K562 (cell line): Measurements from ENCODE around the gene SMC4. TPM values are rescaled to one million over a fixed set of nuclear protein-coding genes. Genes with fewer than 3 reads are reported as not detected.

Experiments
- C11orf30 ChIP-seq: fragments of 450-650 bp; IDR thresholded peaks from 2 replicates; pipeline ENCODE4 v1.6.1; 2016; ENCODE audit warnings: low read depth, mild to moderate bottlenecking
- E2F6 ChIP-seq, 2 experiments: IDR thresholded peaks; 2 replicates each; pipeline ENCODE4 v1.6.1; 2011; ENCODE audit warnings: borderline replicate concordance in 1 of 2, control low read depth in 1 of 2, low read depth in 1 of 2, low read length in 1 of 2, mild to moderate bottlenecking in 1 of 2, mixed read lengths in 1 of 2, moderate library complexity in 1 of 2; ENCODE audit not compliant: insufficient read depth in 1 of 2, insufficient read length in 1 of 2, poor library complexity in 1 of 2, severe bottlenecking in 1 of 2; ENCODE audit errors: extremely low read depth in 1 of 2
- ETV5 ChIP-seq: sonication (generic); formaldehyde crosslinking; IDR thresholded peaks from 2 replicates; pipeline ENCODE4 v1.4.0; 2020; ENCODE audit warnings: low read depth, mild to moderate bottlenecking, missing genetic modification reagents
- IFI16 ChIP-seq: fragments of 250-450 bp; sonication (Bioruptor Pico); IDR thresholded peaks from 2 replicates; pipeline ENCODE4 v2.1.2; 2022; ENCODE audit warnings: mild to moderate bottlenecking, inconsistent platforms
- LCOR ChIP-seq: sonication (generic); formaldehyde crosslinking; IDR thresholded peaks from 2 replicates; pipeline ENCODE4 v1.8.0; 2022; ENCODE audit warnings: mild to moderate bottlenecking, missing genetic modification reagents
- NR1H2 ChIP-seq: sonication (generic); formaldehyde crosslinking; IDR thresholded peaks from 2 replicates; pipeline ENCODE4 v1.4.0; 2020; ENCODE audit warnings: mild to moderate bottlenecking, missing genetic modification reagents
- PRMT5 ChIP-seq: sonication (generic); formaldehyde crosslinking; IDR thresholded peaks from 2 replicates; pipeline ENCODE4 v1.5.0; 2020; ENCODE audit warnings: missing genetic modification reagents
- TCFL5 ChIP-seq: fragments of 250-450 bp; sonication (Bioruptor Pico); conservative IDR thresholded peaks from 2 replicates; pipeline ENCODE4 v1.6.1; 2021; ENCODE audit warnings: mild to moderate bottlenecking, moderate library complexity, matching md5 sums
- VEZF1 ChIP-seq: fragments of 200-800 bp; sonication (Bioruptor generic); IDR thresholded peaks from 2 replicates; pipeline ENCODE4 v1.6.1; 2017; ENCODE audit warnings: missing genetic modification characterization, missing compliant biosample characterization
- ZNF253 ChIP-seq: fragments of 250-450 bp; sonication (Bioruptor Pico); conservative IDR thresholded peaks from 2 replicates; pipeline ENCODE4 v1.6.1; 2021; ENCODE audit warnings: mild to moderate bottlenecking
- ZNF347 ChIP-seq: fragments of 450-650 bp; formaldehyde crosslinking; IDR thresholded peaks from 2 replicates; pipeline ENCODE4 v1.4.0; 2020; ENCODE audit warnings: low read depth, mild to moderate bottlenecking, moderate library complexity
- ZNF764 ChIP-seq: fragments of 250-450 bp; sonication (Bioruptor Pico); IDR thresholded peaks from 2 replicates; pipeline ENCODE4 v1.4.0; 2020; ENCODE audit warnings: low read depth, mild to moderate bottlenecking, moderate library complexity
- polyA plus RNA-seq, 8 experiments: library from polyadenylated mRNA; depleted of rRNA in 4 of 8; stranded (reverse) in 5 of 8; unstranded in 3 of 8; fragments of >200 nt; fragmentation: Nextera tagmentation in 2 of 8; fragmentation: Illumina TruSeq in 1 of 8; extraction: Ambion mirVana in 2 of 8; extraction: Trizol in 1 of 8; gene quantifications; 2 replicates each; pipeline versions ENCODE4 v1.2.1 to v1.2.3, GENCODE V29; 2011 to 2014; ENCODE audit warnings: inconsistent platforms in 1 of 8, missing spikeins in 1 of 8
- total RNA-seq, 7 experiments: library from RNA; depleted of rRNA in 6 of 7; stranded (reverse); fragments of >200 nt in 6 of 7; fragmentation: Illumina TruSeq in 2 of 7; extraction: Trizol in 2 of 7; gene quantifications; 2 replicates each; pipeline versions ENCODE4 v1.2.1 to v1.2.3, GENCODE V29; 2011 to 2021; ENCODE audit warnings: low replicate concordance in 1 of 7
- TF ChIP-seq, protein P1 (sequence below): fragments of 250-450 bp; sonication (Bioruptor Pico); IDR thresholded peaks from 2 replicates; pipeline ENCODE4 v1.4.0; 2020
- TF ChIP-seq, protein P2 (sequence below): sonication (generic); formaldehyde crosslinking; IDR thresholded peaks from 2 replicates; pipeline ENCODE4 v1.5.0; 2020; ENCODE audit warnings: missing genetic modification reagents

SMC4 gene
- total and polyA plus RNA-seq, 9 of the 15 experiments (the other 6 are each of a cell fraction or from before 2014, with no cell fraction given), result 87.9 to 347 (median 176) TPM

DNA sequence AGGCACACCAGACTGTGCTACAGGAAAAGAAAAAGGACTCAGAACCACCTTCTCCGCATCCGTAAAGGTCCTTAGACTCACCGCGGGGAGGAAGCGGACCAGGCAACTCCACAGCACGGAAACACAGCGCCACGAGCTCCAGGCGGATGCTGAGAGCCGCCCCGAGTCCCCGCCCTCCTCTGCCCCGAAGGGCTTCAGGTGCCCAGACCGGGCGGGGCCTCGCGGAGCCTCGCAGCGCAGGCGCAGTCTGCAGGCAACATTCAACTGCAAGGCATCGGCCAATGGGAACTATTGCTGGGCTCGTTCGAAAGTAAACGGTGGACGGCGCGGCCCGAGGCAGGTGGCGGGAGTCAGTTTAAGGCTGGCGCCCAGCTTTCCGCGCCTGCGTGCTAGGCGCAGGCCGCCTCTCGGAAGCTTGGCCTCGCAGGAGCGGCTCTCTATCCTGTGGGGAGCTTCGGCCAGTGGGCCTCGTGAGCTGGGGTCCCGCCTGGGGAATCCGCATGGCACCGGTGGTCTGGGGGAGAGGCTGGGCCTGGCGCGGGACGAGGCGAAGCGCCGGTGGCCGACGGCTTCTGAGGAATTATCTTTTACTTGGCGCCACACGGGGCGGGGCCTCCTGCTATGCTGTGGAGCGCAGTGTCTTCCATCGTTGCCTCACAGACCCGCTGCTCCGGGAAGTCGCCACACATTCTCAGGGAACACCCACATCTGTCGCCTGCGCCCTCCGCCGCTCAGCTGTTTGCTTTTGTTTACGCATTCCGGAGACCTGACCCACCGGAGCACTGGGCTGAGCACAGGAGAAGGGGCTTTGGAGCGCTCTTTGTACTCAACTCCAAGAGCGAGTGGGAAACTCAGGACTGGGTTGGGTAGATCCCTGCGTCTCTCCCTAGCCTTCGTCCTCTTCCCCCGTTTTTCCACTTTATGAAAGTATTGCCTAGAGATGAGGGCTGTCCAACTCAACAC is 50.5 kb downstream of the SMC4 start, which contains the start of gene TRIM59 (continued):
- peak; percentile 76 for TF ChIP-seq VEZF1 (CRISPR knock-in tag)
- TF ChIP-seq NR1H2, result no peak
- TF ChIP-seq ZNF253 (CRISPR knock-in tag), result no peak
- TF ChIP-seq LCOR (CRISPR knock-in tag), result peak; percentile 100
- no peak for TF ChIP-seq ZNF347
- TF ChIP-seq, protein P1, sequence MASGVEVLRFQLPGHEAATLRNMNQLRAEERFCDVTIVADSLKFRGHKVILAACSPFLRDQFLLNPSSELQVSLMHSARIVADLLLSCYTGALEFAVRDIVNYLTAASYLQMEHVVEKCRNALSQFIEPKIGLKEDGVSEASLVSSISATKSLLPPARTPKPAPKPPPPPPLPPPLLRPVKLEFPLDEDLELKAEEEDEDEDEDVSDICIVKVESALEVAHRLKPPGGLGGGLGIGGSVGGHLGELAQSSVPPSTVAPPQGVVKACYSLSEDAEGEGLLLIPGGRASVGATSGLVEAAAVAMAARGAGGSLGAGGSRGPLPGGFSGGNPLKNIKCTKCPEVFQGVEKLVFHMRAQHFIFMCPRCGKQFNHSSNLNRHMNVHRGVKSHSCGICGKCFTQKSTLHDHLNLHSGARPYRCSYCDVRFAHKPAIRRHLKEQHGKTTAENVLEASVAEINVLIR (CRISPR knock-in tag), result 0 out of 2 replicates have a peak, but pooled peaks have one; percentile 5
- TF ChIP-seq PRMT5 (CRISPR knock-in tag), result no peak
- no peak for TF ChIP-seq ZNF764 (CRISPR knock-in tag)
- no peak for TF ChIP-seq TCFL5
- TF ChIP-seq, protein P2, sequence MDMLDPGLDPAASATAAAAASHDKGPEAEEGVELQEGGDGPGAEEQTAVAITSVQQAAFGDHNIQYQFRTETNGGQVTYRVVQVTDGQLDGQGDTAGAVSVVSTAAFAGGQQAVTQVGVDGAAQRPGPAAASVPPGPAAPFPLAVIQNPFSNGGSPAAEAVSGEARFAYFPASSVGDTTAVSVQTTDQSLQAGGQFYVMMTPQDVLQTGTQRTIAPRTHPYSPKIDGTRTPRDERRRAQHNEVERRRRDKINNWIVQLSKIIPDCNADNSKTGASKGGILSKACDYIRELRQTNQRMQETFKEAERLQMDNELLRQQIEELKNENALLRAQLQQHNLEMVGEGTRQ (CRISPR knock-in tag), result 0 out of 2 replicates have a peak, but pooled peaks have one; percentile 21
- peak; percentile 52; the same call in 1 of the 2 replicates for TF ChIP-seq ETV5 (CRISPR knock-in tag)
- no peak for TF ChIP-seq IFI16 (CRISPR knock-in tag)
- peak; percentile 99 for TF ChIP-seq E2F6 (IDR thresholded peaks at IDR 0.05; ENCODE audit: borderline replicate concordance in 1 of 2, extremely low read depth in 1 of 2, insufficient read depth in 1 of 2, insufficient read length in 1 of 2, low read depth in 1 of 2, low read length in 1 of 2, poor library complexity in 1 of 2, severe bottlenecking in 1 of 2)
- no peak for TF ChIP-seq C11orf30
